ENCODE measurements around the gene HBQ1.
A peak's percentile ranks its signal among the peaks of the same experiment; 100 is the strongest.

Gene HBQ1

GRCh38 chr16:228852-229730, 48.8 kb downstream of the HBQ1 start, which contains the start of gene LUC7L (continued):
- TF ChIP-seq, protein P1, sequence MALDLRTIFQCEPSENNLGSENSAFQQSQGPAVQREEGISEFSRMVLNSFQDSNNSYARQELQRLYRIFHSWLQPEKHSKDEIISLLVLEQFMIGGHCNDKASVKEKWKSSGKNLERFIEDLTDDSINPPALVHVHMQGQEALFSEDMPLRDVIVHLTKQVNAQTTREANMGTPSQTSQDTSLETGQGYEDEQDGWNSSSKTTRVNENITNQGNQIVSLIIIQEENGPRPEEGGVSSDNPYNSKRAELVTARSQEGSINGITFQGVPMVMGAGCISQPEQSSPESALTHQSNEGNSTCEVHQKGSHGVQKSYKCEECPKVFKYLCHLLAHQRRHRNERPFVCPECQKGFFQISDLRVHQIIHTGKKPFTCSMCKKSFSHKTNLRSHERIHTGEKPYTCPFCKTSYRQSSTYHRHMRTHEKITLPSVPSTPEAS (tag by site-specific recombination; IDR thresholded peaks at IDR 0.05) = no peak
- peak; percentile 77 for TF ChIP-seq ZNF629 (tag by site-specific recombination; IDR thresholded peaks at IDR 0.05)
- TF ChIP-seq ZNF175 (tag by site-specific recombination; IDR thresholded peaks at IDR 0.05) = no peak
- peak; percentile 88 for TF ChIP-seq ZEB2 (tag by site-specific recombination; IDR thresholded peaks at IDR 0.05)
- TF ChIP-seq ZNF169 (tag by site-specific recombination; IDR thresholded peaks at IDR 0.05) = no peak
- peak; percentile 59; the same call in 1 of the 2 replicates for TF ChIP-seq ZNF843 (tag by site-specific recombination; IDR thresholded peaks at IDR 0.05)
- TF ChIP-seq ZNF146 (tag by site-specific recombination; IDR thresholded peaks at IDR 0.05) = no peak
- TF ChIP-seq ZNF785 (tag by site-specific recombination; IDR thresholded peaks at IDR 0.05) = no peak
- no peak; the same call in 1 of the 2 replicates for TF ChIP-seq ZBTB48 (tag by site-specific recombination; IDR thresholded peaks at IDR 0.05)
- TF ChIP-seq, protein P2, sequence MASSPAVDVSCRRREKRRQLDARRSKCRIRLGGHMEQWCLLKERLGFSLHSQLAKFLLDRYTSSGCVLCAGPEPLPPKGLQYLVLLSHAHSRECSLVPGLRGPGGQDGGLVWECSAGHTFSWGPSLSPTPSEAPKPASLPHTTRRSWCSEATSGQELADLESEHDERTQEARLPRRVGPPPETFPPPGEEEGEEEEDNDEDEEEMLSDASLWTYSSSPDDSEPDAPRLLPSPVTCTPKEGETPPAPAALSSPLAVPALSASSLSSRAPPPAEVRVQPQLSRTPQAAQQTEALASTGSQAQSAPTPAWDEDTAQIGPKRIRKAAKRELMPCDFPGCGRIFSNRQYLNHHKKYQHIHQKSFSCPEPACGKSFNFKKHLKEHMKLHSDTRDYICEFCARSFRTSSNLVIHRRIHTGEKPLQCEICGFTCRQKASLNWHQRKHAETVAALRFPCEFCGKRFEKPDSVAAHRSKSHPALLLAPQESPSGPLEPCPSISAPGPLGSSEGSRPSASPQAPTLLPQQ (tag by site-specific recombination; IDR thresholded peaks at IDR 0.05) = peak; percentile 92
- no peak for TF ChIP-seq ZNF174 (tag by site-specific recombination; IDR thresholded peaks at IDR 0.05)
- TF ChIP-seq, protein P3, sequence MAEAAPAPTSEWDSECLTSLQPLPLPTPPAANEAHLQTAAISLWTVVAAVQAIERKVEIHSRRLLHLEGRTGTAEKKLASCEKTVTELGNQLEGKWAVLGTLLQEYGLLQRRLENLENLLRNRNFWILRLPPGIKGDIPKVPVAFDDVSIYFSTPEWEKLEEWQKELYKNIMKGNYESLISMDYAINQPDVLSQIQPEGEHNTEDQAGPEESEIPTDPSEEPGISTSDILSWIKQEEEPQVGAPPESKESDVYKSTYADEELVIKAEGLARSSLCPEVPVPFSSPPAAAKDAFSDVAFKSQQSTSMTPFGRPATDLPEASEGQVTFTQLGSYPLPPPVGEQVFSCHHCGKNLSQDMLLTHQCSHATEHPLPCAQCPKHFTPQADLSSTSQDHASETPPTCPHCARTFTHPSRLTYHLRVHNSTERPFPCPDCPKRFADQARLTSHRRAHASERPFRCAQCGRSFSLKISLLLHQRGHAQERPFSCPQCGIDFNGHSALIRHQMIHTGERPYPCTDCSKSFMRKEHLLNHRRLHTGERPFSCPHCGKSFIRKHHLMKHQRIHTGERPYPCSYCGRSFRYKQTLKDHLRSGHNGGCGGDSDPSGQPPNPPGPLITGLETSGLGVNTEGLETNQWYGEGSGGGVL (tag by site-specific recombination; IDR thresholded peaks at IDR 0.05) = peak; percentile 58; the same call in 1 of the 2 replicates
- TF ChIP-seq ZNF341 (tag by site-specific recombination; IDR thresholded peaks at IDR 0.05; ENCODE audit: low read depth) = no peak
- TF ChIP-seq MEIS1 (CRISPR knock-in tag; IDR thresholded peaks at IDR 0.05; ENCODE audit: borderline replicate concordance) = no peak
- TF ChIP-seq OVOL3 (tag by site-specific recombination; IDR thresholded peaks at IDR 0.05) = 0 out of 2 replicates have a peak, but pooled peaks have one; percentile 61
- TF ChIP-seq ZNF2 (tag by site-specific recombination; IDR thresholded peaks at IDR 0.05) = peak; percentile 94
- TF ChIP-seq ZNF677 (tag by site-specific recombination; IDR thresholded peaks at IDR 0.05) = no peak
- TF ChIP-seq ZNF16 (tag by site-specific recombination; IDR thresholded peaks at IDR 0.05; ENCODE audit: low read depth) = no peak
- peak; percentile 99 for TF ChIP-seq ZNF335 (tag by site-specific recombination; conservative IDR thresholded peaks at IDR 0.05)
- peak; percentile 74 for TF ChIP-seq ZNF518A (tag by site-specific recombination; conservative IDR thresholded peaks at IDR 0.05; ENCODE audit: low read depth)
- no peak for TF ChIP-seq ZNF654 (tag by site-specific recombination; IDR thresholded peaks at IDR 0.05; ENCODE audit: low read depth)
- peak; percentile 89 for TF ChIP-seq ZSCAN5A (tag by site-specific recombination; IDR thresholded peaks at IDR 0.05)
- no peak for TF ChIP-seq ZFP3 (tag by site-specific recombination; IDR thresholded peaks at IDR 0.05; ENCODE audit: low read depth)
- 0 out of 2 replicates have a peak, but pooled peaks have one; percentile 41 for TF ChIP-seq ZNF239 (tag by site-specific recombination; IDR thresholded peaks at IDR 0.05)
- TF ChIP-seq ZBTB11 (tag by site-specific recombination; conservative IDR thresholded peaks at IDR 0.05; ENCODE audit: low read depth) = peak; percentile 79
